ENCODE measurements around the gene KLHL17.

KLHL17 gene

DNA sequence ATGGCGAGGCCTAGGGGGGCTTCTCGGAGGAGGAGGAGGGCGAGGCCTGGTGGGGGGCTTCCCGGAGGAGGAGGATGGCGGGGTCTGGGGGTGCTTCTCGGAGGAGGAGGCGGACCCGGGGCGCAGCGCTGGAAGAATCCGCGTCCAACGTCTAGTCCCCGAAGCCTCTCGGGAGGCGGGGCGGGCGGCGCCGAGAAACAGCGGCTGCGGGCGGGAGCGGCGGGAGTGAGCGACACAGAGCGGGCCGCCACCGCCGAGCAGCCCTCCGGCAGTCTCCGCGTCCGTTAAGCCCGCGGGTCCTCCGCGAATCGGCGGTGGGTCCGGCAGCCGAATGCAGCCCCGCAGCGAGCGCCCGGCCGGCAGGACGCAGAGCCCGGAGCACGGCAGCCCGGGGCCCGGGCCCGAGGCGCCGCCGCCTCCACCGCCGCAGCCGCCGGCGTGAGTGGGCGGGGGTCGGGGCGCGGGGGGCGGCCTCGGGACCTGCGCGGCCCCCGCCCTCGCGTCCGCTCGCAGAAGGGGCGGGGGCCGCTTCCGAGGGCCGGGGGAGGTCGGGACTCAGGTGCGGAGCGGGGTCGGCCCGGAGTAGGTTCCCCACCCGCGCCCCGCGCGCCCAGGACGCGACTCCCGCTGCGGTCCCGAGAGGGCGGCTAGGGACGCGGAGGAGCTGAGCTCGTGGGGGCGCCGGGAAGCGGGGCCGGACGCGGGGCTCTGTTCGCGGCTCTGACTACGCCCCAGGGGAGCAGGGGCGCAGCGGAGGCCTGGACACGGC lies at the start of gene KLHL17:
KLHL17 (plus strand) TSS at position 222 of the 769 bp plus-strand sequence; CDS start at position 332, 110 bp downstream.
- peak; percentile 59 to 74 for DNase-seq (ENCODE audit: low read depth in 1 of 2, low spot score in 1 of 2)

DNA sequence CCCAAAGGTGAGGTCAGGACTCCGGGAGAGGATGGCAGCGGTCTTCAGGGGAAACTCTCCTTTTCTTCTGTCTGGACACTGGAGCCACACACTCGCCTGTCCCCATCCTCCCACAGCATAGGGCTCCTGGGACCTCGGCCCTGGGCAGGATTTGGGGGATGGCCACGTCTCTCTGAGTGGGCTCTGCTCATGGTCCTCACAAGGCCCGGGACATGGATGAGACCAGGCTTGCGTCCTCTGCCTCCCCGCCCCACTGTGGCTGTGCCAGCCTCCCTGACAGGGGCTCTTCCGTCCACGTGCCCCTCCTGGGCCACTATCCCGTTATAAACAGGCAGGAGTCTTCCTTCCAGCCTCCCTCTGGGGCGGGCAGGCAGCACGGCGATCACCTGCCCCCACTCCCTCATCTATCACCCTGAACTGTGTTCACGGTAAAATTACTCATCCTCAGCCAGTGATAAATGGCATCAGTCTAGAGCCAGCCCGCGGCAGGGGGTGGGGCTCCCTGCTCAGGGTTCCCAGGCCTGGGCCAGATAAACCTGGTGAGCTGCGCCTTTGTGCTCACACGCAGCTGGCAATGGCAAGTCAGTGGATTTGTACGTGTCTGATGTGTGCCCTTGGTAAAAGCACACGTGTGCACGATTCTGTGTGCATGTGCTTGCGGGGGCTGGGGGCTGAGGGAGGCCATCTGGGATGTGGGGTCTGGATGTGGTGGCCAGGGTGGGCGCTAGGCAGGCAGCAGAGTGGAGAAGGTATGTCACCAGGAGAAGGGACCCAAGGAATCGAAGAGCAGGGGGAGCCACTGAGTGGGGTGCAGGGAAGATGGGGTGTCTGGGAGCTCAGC lies 49.3 kb upstream of the KLHL17 start:
- DNase-seq (ENCODE audit: low read depth in 1 of 2, low spot score in 1 of 2): no peak

DNA sequence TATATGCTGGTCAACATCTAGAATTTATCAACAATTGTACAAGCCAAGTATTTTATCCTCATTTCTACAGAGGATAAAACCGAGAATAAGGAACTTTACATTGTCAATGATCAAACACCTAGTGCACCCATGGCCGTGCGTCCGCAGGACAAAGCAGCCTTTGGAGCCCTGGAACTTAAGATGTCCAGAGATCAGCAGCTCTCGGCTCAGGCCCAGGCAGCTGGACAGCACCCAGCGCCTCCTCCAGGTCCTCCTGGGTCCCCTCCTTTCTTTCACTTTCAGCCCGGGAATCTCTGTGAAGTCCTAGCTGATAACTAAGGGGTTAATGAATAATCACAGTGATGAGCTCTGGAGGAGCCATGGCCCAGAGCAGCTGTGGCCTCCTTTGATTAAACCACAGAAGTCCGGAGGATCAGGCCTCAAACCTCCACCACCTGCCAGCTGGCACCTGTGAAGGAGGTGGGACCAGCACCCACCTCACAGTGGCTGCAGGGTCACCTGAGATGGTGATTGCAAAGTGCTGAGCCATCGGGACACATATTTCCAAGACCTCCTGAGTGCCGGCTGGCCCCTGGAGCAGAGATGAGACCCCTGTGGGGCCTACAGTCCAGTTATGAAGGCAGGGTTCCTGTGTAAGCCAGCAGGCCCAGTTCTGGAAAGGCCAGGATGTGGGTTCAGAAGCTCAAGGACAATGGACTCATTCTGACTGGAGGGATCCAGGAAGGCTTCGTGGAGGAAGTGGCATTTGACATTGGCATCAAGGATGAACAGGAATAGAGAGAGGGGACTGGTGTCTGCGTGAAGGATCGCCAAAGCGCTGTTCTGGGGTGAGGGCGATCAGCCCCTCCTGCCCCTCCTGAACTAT lies 48.3 kb upstream of the KLHL17 start:
- DNase-seq (ENCODE audit: low read depth in 1 of 2, low spot score in 1 of 2): no peak

DNA sequence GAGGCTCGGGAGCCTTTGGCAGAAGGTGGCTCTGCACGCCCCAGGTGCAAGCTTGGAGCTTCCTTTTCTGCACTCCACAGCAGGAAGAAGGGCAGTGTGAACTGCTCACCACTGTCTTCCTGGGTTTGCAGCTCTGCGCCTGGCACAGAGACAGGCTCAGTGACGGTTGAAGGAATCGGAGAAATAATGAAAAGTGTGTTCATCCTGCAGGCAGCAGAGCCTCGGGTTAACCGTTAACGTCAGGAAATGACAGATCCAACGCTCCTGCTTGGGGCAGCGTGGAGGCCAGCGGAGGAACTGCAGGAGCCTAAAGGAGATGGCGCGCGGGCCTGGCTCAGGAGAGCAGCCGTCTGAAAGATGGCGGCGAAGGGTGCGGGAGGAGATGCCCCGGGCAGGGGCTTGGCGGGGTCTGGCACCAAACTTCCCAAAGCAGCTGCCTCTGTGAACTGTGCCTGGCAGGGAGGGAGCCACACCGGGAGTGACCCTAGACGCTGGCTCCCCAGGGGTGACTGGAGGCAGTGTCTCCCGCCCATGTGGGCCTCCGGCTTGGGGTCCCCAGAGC lies 47.6 kb upstream of the KLHL17 start:
- no peak for DNase-seq (ENCODE audit: low read depth in 1 of 2, low spot score in 1 of 2)

DNA sequence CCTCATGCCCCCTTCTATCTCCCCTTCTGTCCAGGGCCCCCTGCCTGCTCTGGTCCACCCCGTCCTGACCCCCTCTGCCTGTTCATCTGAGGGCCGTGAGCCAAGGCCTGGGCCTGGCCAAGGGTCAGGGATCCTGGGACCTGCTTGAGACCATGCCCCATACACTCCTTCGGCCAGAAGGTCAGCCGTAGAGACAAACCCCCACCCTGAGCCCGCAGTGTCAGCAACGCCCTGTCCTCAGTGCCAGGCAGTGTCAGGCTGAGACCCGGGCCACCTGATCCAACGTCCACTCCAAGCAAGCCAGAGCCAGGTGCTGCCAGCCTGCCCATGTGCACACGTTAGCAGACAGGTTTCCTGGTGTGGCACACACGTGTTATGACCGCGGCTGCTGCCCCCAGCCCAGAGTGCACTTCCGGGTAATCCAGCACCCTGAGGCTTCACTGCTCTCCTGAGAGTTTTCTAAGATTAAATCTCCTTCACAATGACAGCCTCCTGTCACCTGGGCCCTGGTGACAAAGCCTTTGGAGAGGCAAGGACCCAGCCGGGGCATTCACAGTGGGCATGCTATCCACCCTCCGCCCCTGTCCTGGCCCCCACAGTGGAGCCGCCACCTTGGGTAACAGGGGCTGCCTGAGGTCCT lies 46.8 kb upstream of the KLHL17 start:
- DNase-seq (ENCODE audit: low read depth in 1 of 2, low spot score in 1 of 2): no peak

DNA sequence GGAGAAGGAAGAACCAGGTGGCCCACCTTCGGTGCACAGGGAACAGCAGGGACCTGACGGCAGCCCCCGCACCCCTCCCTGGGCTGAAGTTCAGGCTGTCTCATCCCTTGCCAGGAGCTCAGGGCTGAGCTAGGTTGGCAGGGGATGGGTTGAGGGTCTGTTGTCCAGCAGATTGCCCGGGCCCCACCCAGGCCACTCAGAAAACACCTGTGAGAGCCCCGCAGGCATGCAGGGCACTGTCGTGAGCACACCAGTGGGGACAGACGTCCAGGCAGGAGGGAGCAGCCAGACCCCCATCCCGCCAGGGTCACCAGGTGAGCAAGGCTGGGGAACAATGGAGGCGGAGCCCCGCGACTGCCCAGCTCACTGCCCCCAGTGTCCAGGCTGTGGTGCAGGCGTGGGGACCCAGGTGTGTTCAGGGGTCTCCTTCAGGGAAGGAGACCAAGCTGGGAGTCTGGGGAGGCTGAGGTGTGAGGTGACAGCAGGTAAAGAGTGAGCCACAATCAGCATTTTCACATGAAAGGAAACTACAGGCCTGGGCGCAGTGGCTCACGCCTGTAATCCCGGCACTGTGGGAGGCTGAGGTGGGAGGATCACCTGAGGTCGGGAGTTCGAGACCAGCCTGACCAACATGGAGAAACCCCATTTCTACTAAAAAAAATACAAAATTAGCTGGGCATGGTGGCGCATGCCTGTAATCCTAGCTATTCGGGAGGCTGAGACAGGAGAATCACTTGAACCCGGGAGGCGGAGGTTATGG lies 46.1 kb upstream of the KLHL17 start:
- DNase-seq (ENCODE audit: low read depth in 1 of 2, low spot score in 1 of 2): no peak

DNA sequence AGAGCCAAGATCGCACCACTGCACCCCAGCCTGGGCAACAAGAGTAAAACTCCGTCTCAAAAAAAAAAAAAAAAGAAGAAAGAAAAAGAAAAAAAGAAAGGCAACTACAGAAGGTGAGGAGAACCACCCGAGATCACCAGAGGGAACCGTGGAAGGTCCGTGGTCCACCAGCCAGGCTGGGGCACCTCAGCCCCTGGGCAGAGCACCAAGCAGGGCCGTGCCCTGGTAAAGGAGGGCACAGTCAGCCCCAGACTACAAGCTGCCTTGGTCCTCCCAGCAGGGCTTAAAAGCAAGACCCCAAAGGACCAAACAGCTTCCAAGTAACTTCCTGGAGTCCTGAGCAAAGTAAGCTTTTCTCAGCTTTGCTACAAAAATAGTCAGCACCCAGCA lies 45.5 kb upstream of the KLHL17 start:
- no peak for DNase-seq (ENCODE audit: low read depth in 1 of 2, low spot score in 1 of 2)

DNA sequence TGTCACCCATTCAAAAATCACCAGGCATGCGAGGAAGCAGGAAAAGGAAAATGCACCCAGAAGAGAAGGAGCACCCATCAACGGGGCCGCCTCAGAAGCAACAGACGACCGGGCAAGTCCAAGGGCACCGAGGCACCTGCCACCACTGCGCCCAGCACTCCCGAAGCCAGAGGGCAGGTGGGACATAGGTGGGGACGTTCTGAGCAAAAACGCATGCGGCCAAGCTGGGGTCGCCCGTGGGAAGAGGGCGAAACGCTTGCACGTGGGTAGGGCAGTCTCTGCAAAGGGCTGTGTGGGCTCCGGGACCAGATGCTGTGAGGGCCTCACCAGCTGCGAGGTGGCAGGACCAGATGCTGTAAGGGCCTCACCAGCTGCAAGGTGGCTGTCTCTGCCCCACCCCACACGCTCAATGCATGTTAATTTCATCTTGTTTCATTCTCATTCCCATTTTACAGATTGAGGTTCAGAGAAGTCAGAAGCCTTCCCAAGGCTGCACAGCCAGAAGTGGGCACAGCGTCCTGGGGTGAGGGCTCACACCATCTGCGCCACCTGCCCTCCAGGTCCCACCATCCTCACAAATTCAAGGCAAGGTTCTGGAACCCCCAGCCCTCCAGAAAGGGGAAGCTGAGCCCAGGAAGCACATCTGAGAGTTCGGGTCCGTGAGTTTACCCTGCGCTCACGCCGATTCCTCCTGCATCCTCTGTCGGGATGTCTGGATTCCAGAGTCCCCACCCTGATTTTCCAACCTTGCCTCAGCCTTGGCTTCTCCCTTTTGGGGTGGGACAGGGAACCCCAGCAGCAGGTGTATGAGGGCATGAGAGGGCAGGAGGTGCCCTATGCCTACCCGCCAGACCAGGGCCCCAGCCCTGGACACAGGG lies 44.9 kb upstream of the KLHL17 start:
- no peak for DNase-seq (ENCODE audit: low read depth in 1 of 2, low spot score in 1 of 2)

DNA sequence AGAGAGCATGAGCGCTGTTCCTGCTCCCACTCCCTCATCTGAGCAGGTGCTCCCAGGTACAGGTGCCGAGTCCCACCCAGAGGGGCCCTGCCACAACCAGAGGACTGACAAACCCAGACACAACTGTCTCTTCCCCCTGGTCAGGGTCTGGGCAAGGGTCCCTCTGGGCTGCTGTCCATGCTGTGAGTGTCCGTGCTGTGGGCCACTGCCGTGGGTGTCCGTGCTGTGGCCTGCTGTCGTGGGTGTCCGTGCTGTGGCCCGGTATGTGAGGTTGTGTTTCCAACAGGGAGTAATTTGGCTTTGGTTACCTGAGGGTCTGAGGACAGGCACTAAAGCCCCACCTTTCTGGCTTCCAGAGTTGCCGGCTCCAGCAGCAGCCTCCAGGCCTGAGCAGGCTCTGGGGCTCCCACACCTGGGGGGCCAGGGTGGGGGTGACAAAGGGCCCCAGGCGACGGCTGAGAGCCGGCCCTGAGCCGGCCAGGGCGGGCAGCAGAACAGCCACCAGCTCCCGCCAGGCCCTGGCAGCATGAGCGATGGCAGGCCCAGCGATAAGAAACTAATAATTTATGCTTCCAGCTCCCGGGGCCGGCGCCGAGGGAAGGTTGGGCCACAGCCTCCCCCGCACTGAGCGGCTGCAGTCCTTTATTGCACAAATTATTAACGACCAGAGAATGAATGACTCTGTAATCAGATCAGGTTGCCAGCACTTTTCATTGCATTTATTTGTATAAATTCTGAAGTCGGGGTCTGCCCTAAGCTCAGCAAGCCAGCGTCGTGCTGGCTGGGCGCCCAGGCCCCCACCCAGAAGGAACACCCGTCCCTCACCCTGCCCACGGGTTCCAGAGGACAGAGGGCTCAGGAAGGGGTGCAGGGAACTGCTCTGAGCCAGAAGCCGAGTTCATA lies 44.0 kb upstream of the KLHL17 start:
- DNase-seq (ENCODE audit: low read depth in 1 of 2, low spot score in 1 of 2): no peak

DNA sequence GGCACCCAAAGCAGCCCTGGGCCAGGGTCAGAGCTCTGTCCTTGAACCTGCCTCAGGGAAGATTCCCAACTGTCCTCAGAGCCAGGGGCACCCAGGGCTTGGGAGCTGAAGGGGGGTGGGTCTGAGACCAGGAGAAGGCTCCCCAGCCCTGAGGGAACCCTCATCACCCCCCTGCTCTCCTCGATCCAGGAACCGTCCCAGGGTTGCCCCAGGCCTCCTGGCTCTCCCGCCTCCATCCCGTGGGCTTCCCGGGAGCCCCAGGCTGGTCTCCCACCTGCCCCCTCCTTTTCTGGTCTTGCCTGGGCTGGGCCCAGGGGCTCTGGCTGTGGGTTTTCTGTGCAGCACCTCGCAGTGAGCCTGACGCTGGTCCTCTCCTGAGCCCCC lies 43.3 kb upstream of the KLHL17 start:
- DNase-seq (ENCODE audit: low read depth in 1 of 2, low spot score in 1 of 2): no peak

DNA sequence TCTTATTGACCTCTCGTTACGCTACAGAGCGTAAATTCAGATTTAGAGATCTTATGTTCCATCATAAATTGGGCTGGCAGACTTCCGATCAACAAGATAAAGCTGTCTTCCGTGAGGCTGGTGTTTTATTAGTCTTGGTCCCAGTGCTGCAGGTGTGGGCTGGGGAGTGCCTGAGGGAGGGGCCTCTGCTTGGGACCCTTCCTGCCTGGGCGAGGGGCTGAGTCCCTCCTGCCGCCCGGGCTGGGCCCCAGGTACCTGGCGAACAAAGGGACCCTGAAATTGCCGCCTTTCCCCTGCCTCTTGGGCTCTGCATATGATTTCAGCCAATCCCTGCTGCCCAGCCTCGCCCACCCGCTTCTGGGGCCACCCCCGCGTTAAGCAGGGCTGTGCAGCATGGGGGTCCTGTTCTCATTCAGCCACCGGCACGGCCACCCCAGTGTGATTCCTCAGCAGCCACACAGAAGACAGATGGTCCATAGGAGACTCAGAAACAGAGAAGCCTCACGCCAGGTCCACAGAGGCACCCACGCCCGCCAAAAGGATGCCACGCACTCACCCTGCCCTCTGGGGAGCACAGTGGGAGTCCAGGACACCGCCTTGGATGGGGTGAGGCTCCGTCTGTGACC lies 42.8 kb upstream of the KLHL17 start:
- DNase-seq (ENCODE audit: low read depth in 1 of 2, low spot score in 1 of 2): no peak

DNA sequence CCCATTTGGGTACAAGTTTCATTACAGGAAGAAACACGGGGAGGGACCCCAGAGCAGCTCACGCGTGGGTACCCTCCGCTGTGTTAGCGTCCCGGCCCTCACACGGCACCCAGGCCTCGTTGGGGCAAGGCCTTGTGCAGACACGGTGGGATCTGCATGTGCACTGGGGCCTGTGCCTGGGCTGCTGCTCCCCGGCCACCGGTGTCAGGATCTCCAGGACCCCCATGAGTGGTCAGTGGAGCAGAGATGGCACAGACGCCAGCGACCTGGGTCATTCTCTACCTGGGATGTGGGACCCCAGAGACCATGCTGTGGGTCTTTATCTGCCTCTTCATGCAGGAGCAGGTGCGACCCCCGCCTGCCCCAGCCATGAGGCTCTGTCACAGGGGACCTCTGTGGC lies 42.0 kb upstream of the KLHL17 start:
- DNase-seq (ENCODE audit: low read depth in 1 of 2, low spot score in 1 of 2): no peak

DNA sequence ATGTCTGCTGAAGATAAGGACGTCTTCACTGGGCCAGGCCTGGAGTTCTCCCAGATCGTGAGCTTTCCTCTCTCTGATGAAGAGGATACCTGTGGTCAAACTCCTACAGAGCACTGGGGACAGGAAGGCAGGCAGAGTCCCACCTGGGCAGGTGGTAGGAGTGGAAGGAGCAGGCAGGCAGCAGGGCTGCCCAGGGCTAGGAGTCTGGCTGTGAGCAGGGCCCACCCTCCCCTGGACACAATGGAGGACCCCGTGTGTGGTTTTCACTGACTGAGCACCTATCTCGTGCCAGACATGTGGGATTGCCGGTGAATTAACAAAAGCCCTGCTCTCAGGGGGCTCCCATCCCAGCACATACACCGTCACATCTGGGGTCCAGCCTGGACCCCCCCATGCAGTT lies 41.5 kb upstream of the KLHL17 start:
- no peak for DNase-seq (ENCODE audit: low read depth in 1 of 2, low spot score in 1 of 2)

DNA sequence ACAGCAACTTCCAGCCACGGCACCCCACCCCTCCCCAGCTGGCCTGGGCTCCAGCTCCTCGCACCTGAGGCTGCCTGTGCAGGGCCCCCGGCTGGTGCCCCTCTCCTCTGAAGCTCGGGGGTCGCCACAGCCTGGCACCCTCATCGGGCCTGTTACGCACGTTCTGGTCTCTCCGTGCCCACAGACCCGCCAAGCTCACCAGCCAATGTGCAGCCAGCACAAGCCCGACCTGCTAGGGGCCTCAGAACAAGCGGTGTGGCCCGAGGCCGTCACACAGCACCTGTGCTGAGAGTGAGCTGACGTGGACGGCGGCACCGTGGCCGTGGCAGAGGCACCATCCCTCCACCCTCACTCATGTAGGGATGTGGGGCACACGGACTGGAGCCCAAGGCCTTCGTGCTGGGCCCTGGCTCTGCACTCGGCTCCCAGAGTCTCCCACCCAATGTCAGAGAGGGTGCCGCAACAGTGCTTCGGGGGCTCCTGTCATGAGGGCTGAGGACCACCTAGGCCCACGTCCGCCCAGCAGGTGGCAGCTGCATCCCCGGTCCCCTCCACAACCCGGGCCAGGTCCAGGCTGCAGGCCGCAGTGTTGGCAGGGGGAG lies 41.0 kb upstream of the KLHL17 start:
- no peak for DNase-seq (ENCODE audit: low read depth in 1 of 2, low spot score in 1 of 2)

DNA sequence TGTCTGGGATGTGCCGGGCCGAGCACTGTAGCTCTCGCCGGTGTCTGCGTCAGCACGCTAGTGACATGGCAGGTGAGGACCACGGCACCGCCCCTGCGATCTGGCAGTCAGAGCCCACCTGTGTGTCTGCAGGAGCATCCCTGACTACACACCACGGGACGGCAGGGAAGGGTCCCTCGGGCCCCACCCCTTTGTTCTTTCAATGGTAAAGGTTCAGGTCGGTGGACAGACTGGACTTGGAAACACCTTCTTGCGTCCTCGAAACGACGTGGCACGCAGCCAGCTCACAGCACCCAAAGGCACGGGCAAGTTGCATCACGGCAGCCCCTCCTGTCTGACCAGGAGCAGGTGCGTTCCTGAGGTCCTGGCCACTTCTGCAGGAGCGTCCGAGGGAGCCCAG lies 40.4 kb upstream of the KLHL17 start:
- no peak for DNase-seq (ENCODE audit: low read depth in 1 of 2, low spot score in 1 of 2)

DNA sequence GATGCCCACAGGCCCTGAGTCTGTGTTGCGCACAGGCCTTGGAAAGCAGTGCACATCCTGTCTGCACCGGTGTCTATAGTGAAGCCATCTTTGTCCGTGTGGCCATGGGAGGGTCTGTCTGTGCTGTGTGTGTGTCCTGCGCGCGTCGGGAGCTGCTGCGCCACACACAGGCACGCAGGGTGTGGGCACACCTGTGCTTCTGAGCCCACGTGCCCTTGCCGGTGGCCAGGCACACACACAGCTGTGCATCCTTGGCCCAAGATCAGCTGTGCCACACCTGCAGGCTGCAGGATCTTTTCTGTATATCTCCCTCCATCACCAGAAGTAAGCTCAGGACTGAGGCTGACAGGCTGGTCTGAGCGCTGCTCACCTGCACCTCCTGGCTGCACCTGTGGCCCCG lies 39.9 kb upstream of the KLHL17 start:
- no peak for DNase-seq (ENCODE audit: low read depth in 1 of 2, low spot score in 1 of 2)
